Measurements from ENCODE around the gene NLGN2.

- TF ChIP-seq BACH1 (IDR thresholded peaks at IDR 0.05; ENCODE audit: low read length) (no peak), CTCF (IDR thresholded peaks at IDR 0.05; ENCODE audit: control extremely low read depth in 1 of 3, insufficient read depth in 1 of 3, low read depth in 1 of 3, low read length in 3 of 3) (peak in 2 of 3 experiments; percentile 6 to 14; a peak in 1 of 4 replicates), TAF1 (IDR thresholded peaks at IDR 0.05; ENCODE audit: low read depth, low read length) (peak; percentile 56; the same call in 1 of the 2 replicates), CREB1 (IDR thresholded peaks at IDR 0.05) (no peak), CHD2 (IDR thresholded peaks at IDR 0.05; ENCODE audit: low read length) (no peak), POLR2A (IDR thresholded peaks at IDR 0.05; ENCODE audit: control extremely low read depth in 1 of 2, low read depth in 2 of 2, low read length in 2 of 2) (peak in 1 of 2 experiments; percentile 47; a peak in 1 of 3 replicates), RNF2 (IDR thresholded peaks at IDR 0.05; ENCODE audit: borderline replicate concordance, low read depth, low read length, missing control alignments, poor library complexity, severe bottlenecking) (no peak), EP300 (IDR thresholded peaks at IDR 0.05; ENCODE audit: borderline replicate concordance in 1 of 2, low read depth in 2 of 2, low read length in 2 of 2) (no peak), EZH2 (IDR thresholded peaks at IDR 0.05; ENCODE audit: low read depth, low read length, severe bottlenecking) (peak; percentile 57), KDM1A (IDR thresholded peaks at IDR 0.05; ENCODE audit: borderline replicate concordance, low read length) (no peak), ASH2L (IDR thresholded peaks at IDR 0.05; ENCODE audit: low read length) (peak; percentile 35), CHD1 (IDR thresholded peaks at IDR 0.05; ENCODE audit: low read depth, low read length) (no peak), SRF (IDR thresholded peaks at IDR 0.05; ENCODE audit: low read depth, low read length) (no peak)
- TF ChIP-seq, protein P1, sequence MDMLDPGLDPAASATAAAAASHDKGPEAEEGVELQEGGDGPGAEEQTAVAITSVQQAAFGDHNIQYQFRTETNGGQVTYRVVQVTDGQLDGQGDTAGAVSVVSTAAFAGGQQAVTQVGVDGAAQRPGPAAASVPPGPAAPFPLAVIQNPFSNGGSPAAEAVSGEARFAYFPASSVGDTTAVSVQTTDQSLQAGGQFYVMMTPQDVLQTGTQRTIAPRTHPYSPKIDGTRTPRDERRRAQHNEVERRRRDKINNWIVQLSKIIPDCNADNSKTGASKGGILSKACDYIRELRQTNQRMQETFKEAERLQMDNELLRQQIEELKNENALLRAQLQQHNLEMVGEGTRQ (IDR thresholded peaks at IDR 0.05; ENCODE audit: low read length), result no peak
These were observed 26.6 kb upstream of the NLGN2 start, which contains the start of gene TNK1 for GRCh38 chr17:7380855-7381683.
